OCI-LY1 (cell line): ENCODE results near the gene TSACC.
A peak's percentile ranks its signal among the peaks of the same experiment; 100 is the strongest.

Experiments used
- H2AFZ ChIP-seq: fragments of 200-600 bp; sonication (generic), shearing (Covaris generic); 2 replicates; pipeline ENCODE4 v1.6.0; 2014; ENCODE audit warnings: antibody characterized with exemption, mild to moderate bottlenecking, low read length
- H3F3A ChIP-seq: fragments of 200-600 bp; sonication (generic), shearing (Covaris generic); 2 replicates; pipeline ENCODE4 v1.6.0; 2014; ENCODE audit warnings: mild to moderate bottlenecking, antibody characterized with exemption, low read length, moderate library complexity; ENCODE audit not compliant: insufficient read depth
- H3K27ac ChIP-seq: fragments of 200-600 bp; sonication (generic); 2 replicates; pipeline ENCODE4 v1.5.1; 2014; ENCODE audit warnings: low read length, mixed run types, mild to moderate bottlenecking, low read depth; ENCODE audit not compliant: poor library complexity, severe bottlenecking
- H3K27me3 ChIP-seq: fragments of 200-600 bp; sonication (generic); 2 replicates; pipeline ENCODE4 v1.6.0; 2014; ENCODE audit warnings: antibody characterized with exemption, mild to moderate bottlenecking, low read length, moderate library complexity; ENCODE audit not compliant: insufficient read depth
- H3K36me3 ChIP-seq: fragments of 200-600 bp; sonication (generic); 2 replicates; pipeline ENCODE4 v1.6.1; 2014; ENCODE audit warnings: mild to moderate bottlenecking, antibody characterized with exemption, low read length, moderate library complexity, mixed read lengths; ENCODE audit not compliant: insufficient read depth
- H3K4me1 ChIP-seq: fragments of 200-600 bp; sonication (generic); 2 replicates; pipeline ENCODE4 v1.5.1; 2014; ENCODE audit warnings: mild to moderate bottlenecking, low read length, moderate library complexity; ENCODE audit not compliant: insufficient read depth, severe bottlenecking
- H3K4me2 ChIP-seq: fragments of 200-600 bp; sonication (generic), shearing (Covaris generic); 2 replicates; pipeline ENCODE4 v1.6.1; 2014; ENCODE audit warnings: low read length
- H3K4me3 ChIP-seq: fragments of 200-600 bp; sonication (generic); 2 replicates; pipeline ENCODE4 v1.5.1; 2014; ENCODE audit warnings: low read length, low read depth, mild to moderate bottlenecking, mixed read lengths; ENCODE audit not compliant: poor library complexity, severe bottlenecking
- H3K79me2 ChIP-seq: fragments of 200-600 bp; shearing (Covaris generic); 2 replicates; pipeline ENCODE4 v1.6.1; 2016; ENCODE audit warnings: mixed run types, low read length, mixed read lengths; ENCODE audit not compliant: insufficient read depth
- H3K9ac ChIP-seq: fragments of 200-600 bp; sonication (generic), shearing (Covaris generic); 2 replicates; pipeline ENCODE4 v1.6.1; 2014; ENCODE audit warnings: mild to moderate bottlenecking, low read length, mixed read lengths
- H3K9me2 ChIP-seq: fragments of 200-600 bp; sonication (generic), shearing (Covaris generic); 2 replicates; pipeline ENCODE4 v1.6.1; 2014; ENCODE audit warnings: low read depth, mild to moderate bottlenecking, low read length, mixed read lengths
- H3K9me3 ChIP-seq: fragments of 200-600 bp; shearing (Covaris generic); 2 replicates; pipeline ENCODE4 v1.6.1; 2014; ENCODE audit warnings: low read length, mixed read lengths
- H4K20me1 ChIP-seq: fragments of 200-600 bp; sonication (generic), shearing (Covaris generic); 2 replicates; pipeline ENCODE4 v1.6.0; 2016; ENCODE audit warnings: mild to moderate bottlenecking, low read length; ENCODE audit not compliant: insufficient read depth
- EZH2 ChIP-seq: fragments of 200-600 bp; sonication (generic), shearing (Covaris generic); IDR thresholded peaks from 2 replicates; pipeline ENCODE4 v1.8.0; 2017; ENCODE audit warnings: borderline replicate concordance, mixed run types, mild to moderate bottlenecking, antibody characterized with exemption, low read length, moderate library complexity, mixed read lengths
- TF ChIP-seq, protein P1 (sequence below): fragments of 200-600 bp; sonication (generic), shearing (Covaris generic); IDR thresholded peaks from 2 replicates; pipeline ENCODE4 v1.5.1; 2017; ENCODE audit warnings: mild to moderate bottlenecking, antibody characterized with exemption, low read length, moderate library complexity, mixed read lengths

The TSACC gene

DNA sequence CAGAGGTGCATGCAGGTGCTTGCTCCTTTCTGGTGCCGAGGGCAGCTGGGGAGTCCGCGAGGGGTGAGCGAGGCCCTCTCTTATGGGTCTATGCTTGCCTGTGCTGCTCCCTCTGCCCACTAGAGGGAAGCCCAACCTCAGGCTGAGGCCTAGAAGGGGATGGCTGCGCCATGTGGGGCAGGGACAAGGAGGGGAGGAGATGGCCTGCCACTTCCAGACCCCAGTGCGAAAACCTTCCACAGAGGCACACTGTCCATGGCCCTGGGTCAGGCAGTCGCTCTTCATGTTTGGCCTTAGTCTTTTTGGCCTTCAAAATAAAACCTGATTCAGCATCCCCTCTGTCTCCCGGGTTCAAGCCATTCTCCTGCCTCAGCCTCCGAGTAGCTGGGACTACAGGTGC, 44.7 kb downstream of the TSACC start:
- H3K4me1 ChIP-seq: no peaks in the 10 kb centered on the region
- no peaks in the 10 kb centered on the region for H3K27me3 ChIP-seq
- H3K4me2 ChIP-seq: no peak overlapping the region
- no peak for TF ChIP-seq EZH2
- TF ChIP-seq, protein P1, sequence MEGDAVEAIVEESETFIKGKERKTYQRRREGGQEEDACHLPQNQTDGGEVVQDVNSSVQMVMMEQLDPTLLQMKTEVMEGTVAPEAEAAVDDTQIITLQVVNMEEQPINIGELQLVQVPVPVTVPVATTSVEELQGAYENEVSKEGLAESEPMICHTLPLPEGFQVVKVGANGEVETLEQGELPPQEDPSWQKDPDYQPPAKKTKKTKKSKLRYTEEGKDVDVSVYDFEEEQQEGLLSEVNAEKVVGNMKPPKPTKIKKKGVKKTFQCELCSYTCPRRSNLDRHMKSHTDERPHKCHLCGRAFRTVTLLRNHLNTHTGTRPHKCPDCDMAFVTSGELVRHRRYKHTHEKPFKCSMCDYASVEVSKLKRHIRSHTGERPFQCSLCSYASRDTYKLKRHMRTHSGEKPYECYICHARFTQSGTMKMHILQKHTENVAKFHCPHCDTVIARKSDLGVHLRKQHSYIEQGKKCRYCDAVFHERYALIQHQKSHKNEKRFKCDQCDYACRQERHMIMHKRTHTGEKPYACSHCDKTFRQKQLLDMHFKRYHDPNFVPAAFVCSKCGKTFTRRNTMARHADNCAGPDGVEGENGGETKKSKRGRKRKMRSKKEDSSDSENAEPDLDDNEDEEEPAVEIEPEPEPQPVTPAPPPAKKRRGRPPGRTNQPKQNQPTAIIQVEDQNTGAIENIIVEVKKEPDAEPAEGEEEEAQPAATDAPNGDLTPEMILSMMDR: peak; percentile 85
- no peak overlapping the region for H3K27ac ChIP-seq
- no peaks in the 10 kb centered on the region for H3K36me3 ChIP-seq
- no peaks in the 10 kb centered on the region for H3K9me2 ChIP-seq
- no peak overlapping the region for H2AFZ ChIP-seq
- no peak overlapping the region for H3K9ac ChIP-seq
- no peaks in the 10 kb centered on the region for H3K79me2 ChIP-seq
- no peaks in the 10 kb centered on the region for H4K20me1 ChIP-seq
- no peaks in the 10 kb centered on the region for H3K9me3 ChIP-seq
- no peaks in the 10 kb centered on the region for H3F3A ChIP-seq
- H3K4me3 ChIP-seq: no peak overlapping the region

DNA sequence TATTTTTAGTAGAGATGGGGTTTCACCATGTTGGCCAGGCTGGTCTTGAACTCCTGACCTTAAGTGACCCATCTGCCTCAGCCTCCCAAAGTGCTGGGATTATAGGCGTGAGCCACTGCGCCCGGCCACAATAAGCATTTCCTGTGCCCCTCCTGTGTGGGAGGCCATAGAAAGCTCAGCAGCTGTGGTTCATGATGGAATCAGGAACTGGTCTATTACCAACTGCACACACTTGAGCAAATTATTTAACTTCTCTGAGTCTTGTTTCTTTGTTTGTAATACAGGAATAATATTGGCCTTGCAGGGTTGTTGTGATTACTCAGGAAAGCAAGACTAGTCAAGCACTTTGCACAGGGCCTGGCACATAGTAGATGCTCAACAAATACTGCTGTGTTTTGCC, 45.7 kb downstream of the TSACC start:
- H3K27ac ChIP-seq: no peak overlapping the region
- no peak overlapping the region for H3K4me3 ChIP-seq
- no peak overlapping the region for H3K4me2 ChIP-seq
- H3K79me2 ChIP-seq: no peaks in the 10 kb centered on the region
- H4K20me1 ChIP-seq: no peaks in the 10 kb centered on the region
- H3K9me2 ChIP-seq: no peaks in the 10 kb centered on the region
- H3K9me3 ChIP-seq: no peaks in the 10 kb centered on the region
- H3F3A ChIP-seq: no peaks in the 10 kb centered on the region
- H3K9ac ChIP-seq: no peak overlapping the region
- no peak overlapping the region for H2AFZ ChIP-seq
- TF ChIP-seq EZH2: no peak
- TF ChIP-seq, protein P1: no peak
- H3K36me3 ChIP-seq: no peaks in the 10 kb centered on the region
- H3K4me1 ChIP-seq: peaks cover 6% of the 10 kb centered on the region
- H3K27me3 ChIP-seq: no peaks in the 10 kb centered on the region

DNA sequence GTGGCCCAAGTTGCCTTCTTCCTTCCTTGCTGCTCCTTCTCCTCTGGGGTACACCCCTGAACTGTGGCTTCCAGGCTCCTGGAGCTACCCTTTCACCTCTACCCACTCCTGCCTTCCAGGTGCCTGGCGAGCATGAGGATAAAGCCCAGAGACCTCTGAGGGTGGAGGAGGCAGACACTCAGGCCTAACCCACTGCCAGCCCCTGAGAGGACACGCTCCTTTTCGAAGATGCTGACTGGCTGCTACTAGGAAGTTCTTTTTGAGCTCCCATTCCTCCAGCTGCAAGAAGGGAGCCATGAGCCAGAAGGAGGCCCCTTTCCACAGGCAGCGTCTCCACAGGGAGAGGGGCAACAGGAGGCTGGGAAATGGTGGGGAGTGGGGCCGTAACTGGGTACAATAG, 46.3 kb downstream of the TSACC start:
- no peak overlapping the region for H3K4me2 ChIP-seq
- H3K9ac ChIP-seq: no peak overlapping the region

More for the DNA sequence above, 46.3 kb downstream of the TSACC start:
- Histone ChIP-seq H3K27me3 (no peaks in the 10 kb centered on the region), H3K4me1 (peaks cover 6% of the 10 kb centered on the region), H3F3A (no peaks in the 10 kb centered on the region), H3K9me3 (no peaks in the 10 kb centered on the region), H2AFZ (no peak overlapping the region), H3K79me2 (no peaks in the 10 kb centered on the region), H4K20me1 (no peaks in the 10 kb centered on the region), H3K4me3 (no peak overlapping the region), H3K27ac (no peak overlapping the region), H3K36me3 (no peaks in the 10 kb centered on the region), H3K9me2 (no peaks in the 10 kb centered on the region)
- TF ChIP-seq, protein P1: no peak
- no peak for TF ChIP-seq EZH2
